WI38 (cell line): ENCODE measurements around the gene CUTA.

Experiments used
- H3K4me3 ChIP-seq: 2 replicates; pipeline ENCODE4 v1.5.1; 2011; ENCODE audit warnings: low read depth, mild to moderate bottlenecking, control low read depth, low read length
- CTCF ChIP-seq: IDR thresholded peaks from 2 replicates; pipeline ENCODE4 v1.5.1; 2012; ENCODE audit warnings: low read depth, mild to moderate bottlenecking, control low read depth, low read length

The CUTA gene

GRCh38 chr6:33443619-33444504, 26.0 kb upstream of the CUTA start:
- H3K4me3 ChIP-seq = no peak overlapping the region
- TF ChIP-seq CTCF = no peak

- H3K4me3 ChIP-seq = no peak overlapping the region
- TF ChIP-seq CTCF = no peak
Measured at GRCh38 chr6:33443025-33443424, 25.1 kb upstream of the CUTA start.

GRCh38 chr6:33442283-33442682, 24.4 kb upstream of the CUTA start:
- TF ChIP-seq CTCF = no peak
- H3K4me3 ChIP-seq = no peak overlapping the region

- no peak overlapping the region for H3K4me3 ChIP-seq
- TF ChIP-seq CTCF = no peak
Measured at GRCh38 chr6:33441457-33441856, 23.6 kb upstream of the CUTA start.

- TF ChIP-seq CTCF = no peak
- no peak overlapping the region for H3K4me3 ChIP-seq
Measured at GRCh38 chr6:33440649-33441309, 22.9 kb upstream of the CUTA start.

- H3K4me3 ChIP-seq = no peak overlapping the region
- TF ChIP-seq CTCF = no peak
Measured at GRCh38 chr6:33439956-33440648, 22.2 kb upstream of the CUTA start.
